Ovary (tissue), 9 donors: Measurements from ENCODE around the gene SYVN1. TPM values are rescaled to one million over a fixed set of nuclear protein-coding genes. Genes with fewer than 3 reads are reported as not detected.

Experiments
- DNase-seq, 5 donors: peaks; one replicate each; pipeline ENCODE4 v3.0.0-alpha.2; 2019 to 2020
- H3K27ac ChIP-seq, 2 donors: fragments of 200-600 bp; one replicate each; pipeline versions ENCODE4 v1.5.1 to v1.8.0; 2019 to 2022
- H3K27me3 ChIP-seq: fragments of 200-600 bp; one replicate; pipeline ENCODE4 v1.8.0; 2022
- H3K36me3 ChIP-seq: fragments of 200-600 bp; sonication (generic); one replicate; pipeline ENCODE4 v1.5.1; 2019
- H3K4me1 ChIP-seq: one replicate; pipeline ENCODE4 v1.8.1; 2013; ENCODE audit warnings: mild to moderate bottlenecking, moderate library complexity; ENCODE audit not compliant: insufficient read depth
- H3K4me3 ChIP-seq: fragments of 200-600 bp; sonication (generic); one replicate; pipeline ENCODE4 v1.5.1; 2017
- H3K9me3 ChIP-seq, 2 donors: fragments of 200-600 bp in 1 of 2; sonication (generic) in 1 of 2; one replicate each; pipeline versions ENCODE4 v1.5.1 to v1.8.1; 2013 to 2019; ENCODE audit warnings: mild to moderate bottlenecking in 1 of 2, moderate library complexity in 1 of 2
- EP300 ChIP-seq: sonication (generic); formaldehyde crosslinking; IDR thresholded peaks from one replicate; pipeline ENCODE4 v1.6.1; 2017; ENCODE audit warnings: antibody characterized with exemption
- POLR2A ChIP-seq: fragments of 450-650 bp; IDR thresholded peaks from one replicate; pipeline ENCODE4 v1.6.1; 2017; ENCODE audit warnings: antibody characterized with exemption, mild to moderate bottlenecking, moderate library complexity
- WGBS, 3 donors: extraction: QIAGEN DNeasy Blood & Tissue Kit in 1 of 3; methylation state at CpG; one replicate each; pipeline versions ENCODE4 v1.1.5 to v1.1.7; 2013 to 2017; 5-methylcytosine and 5-hydroxymethylcytosine counted together
- intact Hi-C, 4 donors: fragments of 100-400 bp; cut with DNase I; formaldehyde crosslinking; loops; one replicate each; pipeline versions ENCODE4 v1.11.0 to v1.15.1; 2022 to 2023
- polyA plus RNA-seq, 2 donors: library from polyadenylated mRNA; stranded (reverse); fragments of 200-250 nt in 1 of 2; fragments of 350-450 nt in 1 of 2; fragmentation: Illumina TruSeq in 1 of 2; extraction: RNeasy Lipid Tissue Mini Kit (QIAGEN cat#74804) in 1 of 2; gene quantifications; one replicate each; pipeline ENCODE4 v1.2.3, GENCODE V29; 2013 to 2014
- total RNA-seq, 7 donors: library from RNA; depleted of rRNA in 2 of 7; stranded (reverse); fragments of >200 nt in 2 of 7; fragmentation: NEBNext Ultra II Directional in 3 of 7; extraction: Animal tissue kit (Norgen Biotek cat#: 25700) in 3 of 7; gene quantifications; one replicate each; pipeline versions ENCODE4 v1.1.0 to v1.2.4, GENCODE V29; 2016 to 2023
- TF ChIP-seq, protein P1 (sequence below), 3 donors: fragments of 450-650 bp in 2 of 3; fragments of 200-600 bp in 1 of 3; IDR thresholded peaks; one replicate each; pipeline versions ENCODE4 v1.5.1 to v1.8.0; 2016 to 2022; ENCODE audit warnings: antibody characterized with exemption in 3 of 3, mild to moderate bottlenecking in 1 of 3
- donor health status: DM: no; HTN: no; CAD: no; lungs with moderate emphysema.
- donor health status: DM: no; HTN: no; CAD: no.
- donor health status: Bipolar disorder and iron deficiency.
- donor health status: DM: yes; HTN: yes; CAD: no.
- donor health status: DM: no; HTN: no; CAD: no.
- donor health status: DM: yes; HTN: yes; CAD: no.

The SYVN1 gene
- total and polyA plus RNA-seq, 9 donors: 21.1 to 73.0 (median 53.3) TPM

DNA sequence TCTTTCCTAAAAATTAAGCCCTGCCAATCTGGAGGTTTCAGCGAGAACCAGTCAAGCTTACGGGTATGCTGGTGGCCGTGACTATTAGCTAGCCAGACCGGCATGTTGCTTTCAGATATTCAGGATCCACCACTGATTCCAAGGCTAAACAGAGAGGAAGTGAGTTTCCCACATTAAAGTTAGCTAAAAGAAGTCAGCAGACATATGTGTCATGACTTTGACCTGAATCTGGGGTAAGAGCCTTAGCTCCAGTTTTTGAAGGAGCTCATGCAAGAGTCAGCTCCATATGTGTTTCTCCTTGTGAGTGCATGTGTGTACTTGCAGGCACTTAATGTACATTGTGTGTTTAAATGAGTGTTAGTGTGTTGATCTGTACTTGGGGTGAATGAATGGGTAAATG is 48.9 kb downstream of the SYVN1 start:
- H3K4me3 ChIP-seq: no peak overlapping the region
- no peaks in the 10 kb centered on the region for H3K27me3 ChIP-seq
- no peak overlapping the region for H3K27ac ChIP-seq
- H3K4me1 ChIP-seq: peaks cover 7% of the 10 kb centered on the region
- no peak for TF ChIP-seq POLR2A
- TF ChIP-seq EP300: no peak
- TF ChIP-seq, protein P1, sequence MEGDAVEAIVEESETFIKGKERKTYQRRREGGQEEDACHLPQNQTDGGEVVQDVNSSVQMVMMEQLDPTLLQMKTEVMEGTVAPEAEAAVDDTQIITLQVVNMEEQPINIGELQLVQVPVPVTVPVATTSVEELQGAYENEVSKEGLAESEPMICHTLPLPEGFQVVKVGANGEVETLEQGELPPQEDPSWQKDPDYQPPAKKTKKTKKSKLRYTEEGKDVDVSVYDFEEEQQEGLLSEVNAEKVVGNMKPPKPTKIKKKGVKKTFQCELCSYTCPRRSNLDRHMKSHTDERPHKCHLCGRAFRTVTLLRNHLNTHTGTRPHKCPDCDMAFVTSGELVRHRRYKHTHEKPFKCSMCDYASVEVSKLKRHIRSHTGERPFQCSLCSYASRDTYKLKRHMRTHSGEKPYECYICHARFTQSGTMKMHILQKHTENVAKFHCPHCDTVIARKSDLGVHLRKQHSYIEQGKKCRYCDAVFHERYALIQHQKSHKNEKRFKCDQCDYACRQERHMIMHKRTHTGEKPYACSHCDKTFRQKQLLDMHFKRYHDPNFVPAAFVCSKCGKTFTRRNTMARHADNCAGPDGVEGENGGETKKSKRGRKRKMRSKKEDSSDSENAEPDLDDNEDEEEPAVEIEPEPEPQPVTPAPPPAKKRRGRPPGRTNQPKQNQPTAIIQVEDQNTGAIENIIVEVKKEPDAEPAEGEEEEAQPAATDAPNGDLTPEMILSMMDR (IDR thresholded peaks at IDR 0.05): no peak
- 86 to 93% (median 88%) methylated on average over 4 of the region's 4 CpGs for WGBS, 3 donors
- no peak for DNase-seq
- H3K9me3 ChIP-seq: no peaks in the 10 kb centered on the region
- intact Hi-C loops: loop anchor here in 1 of 4 donors (5.0 kb wide), 1 partner anchor 73 kb away; the partner anchor contains the start of gene ARL2
- no peaks in the 10 kb centered on the region for H3K36me3 ChIP-seq

DNA sequence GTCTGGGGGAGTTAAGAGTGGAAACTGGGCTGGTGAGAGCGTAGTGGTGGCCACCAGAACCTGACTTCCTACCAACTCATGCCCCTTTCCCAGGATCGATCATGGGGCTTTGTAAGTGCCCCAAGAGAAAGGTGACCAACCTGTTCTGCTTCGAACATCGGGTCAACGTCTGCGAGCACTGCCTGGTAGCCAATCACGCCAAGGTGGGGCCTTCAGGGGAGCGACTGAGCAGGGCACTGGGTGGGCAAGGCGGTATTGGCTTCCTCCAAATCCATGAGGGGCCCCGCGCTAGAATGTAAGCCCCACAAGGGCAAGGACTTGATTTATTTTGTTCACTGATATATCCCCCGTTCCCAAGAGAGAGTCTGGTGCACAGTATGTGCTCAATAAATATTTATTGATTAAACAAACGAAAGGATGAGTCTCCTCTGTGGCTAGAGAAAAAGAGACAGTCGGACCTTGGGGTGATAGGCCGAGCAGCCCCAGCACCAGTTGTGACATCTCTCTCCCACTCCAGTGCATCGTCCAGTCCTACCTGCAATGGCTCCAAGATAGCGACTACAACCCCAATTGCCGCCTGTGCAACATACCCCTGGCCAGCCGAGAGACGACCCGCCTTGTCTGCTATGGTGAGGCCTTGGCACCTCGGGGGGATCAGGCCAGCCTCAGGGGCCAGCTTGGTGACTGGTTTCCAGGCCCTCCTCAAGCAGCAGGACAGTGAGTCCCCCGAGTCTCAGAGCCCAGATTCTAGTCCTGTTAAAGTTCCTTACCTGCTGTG is 49.5 kb downstream of the SYVN1 start:
- 38 to 42% (median 38%) methylated on average over 23 of the region's 23 CpGs for WGBS, 3 donors
- Histone ChIP-seq H3K27me3 (no peaks in the 10 kb centered on the region), H3K4me3 (peak overlapping the region; percentile 77), H3K4me1 (peaks cover 7% of the 10 kb centered on the region), H3K27ac (peak overlapping the region; percentile 75 to 86), H3K9me3 (no peaks in the 10 kb centered on the region), H3K36me3 (no peaks in the 10 kb centered on the region)
- no peak for DNase-seq
- TF ChIP-seq POLR2A (no peak), EP300 (no peak)
- TF ChIP-seq, protein P1 (IDR thresholded peaks at IDR 0.05): no peak
- intact Hi-C loops: loop anchor here in 2 of 4 donors (5.0 kb wide), 2 partner anchors 33 to 72 kb away; partner anchors contain the start of genes ARL2 (in 1 of the 2) and ZNHIT2 (in 1 of the 2)

DNA sequence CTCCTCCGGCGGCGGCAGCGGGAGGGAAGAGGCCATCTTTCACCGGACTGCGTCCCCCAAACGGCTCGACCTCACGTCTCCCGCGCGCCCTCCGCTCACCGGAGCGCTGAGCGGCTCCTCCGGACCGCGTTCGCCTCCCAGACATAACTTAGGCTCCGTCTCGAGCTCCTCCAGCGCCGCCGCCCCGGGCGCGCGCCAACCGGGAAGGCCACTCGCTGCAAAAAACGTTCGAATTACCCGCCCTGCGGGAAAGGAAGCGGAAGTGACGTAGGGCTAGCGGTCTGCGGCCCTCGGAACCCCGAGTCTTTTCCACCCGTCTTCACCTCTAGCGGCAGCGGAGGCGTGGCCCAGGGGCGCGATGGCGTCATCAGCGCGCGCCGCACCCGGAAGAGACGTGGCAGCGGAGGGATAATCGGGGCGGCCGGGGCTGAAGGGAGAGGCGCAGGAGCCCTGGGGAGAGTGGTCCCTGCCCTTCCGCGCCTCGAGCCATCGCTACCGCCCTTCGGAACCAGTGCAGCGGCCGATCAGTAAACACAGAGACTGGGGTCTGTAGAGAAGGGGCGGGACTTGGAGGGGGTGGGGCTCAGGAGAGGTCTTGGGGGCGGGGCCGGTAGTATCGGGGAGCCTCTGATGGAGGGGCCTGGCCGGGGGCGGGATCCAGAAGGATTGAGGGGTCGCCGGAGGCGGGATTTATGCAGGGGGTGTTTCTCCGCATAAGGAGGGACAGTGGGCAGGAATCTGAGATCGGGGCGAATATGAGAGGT is 50.3 kb downstream of the SYVN1 start, which contains the start of the genes CDCA5 and ZFPL1:
Gene CDCA5 (minus strand): TSS at position 207 of the 764 bp plus-strand sequence. CDS start 62 bp downstream, at position 145.
Gene ZFPL1 (plus strand): TSS at position 389 of the 764 bp plus-strand sequence. CDS start 477 bp downstream, outside the sequence.
- peak within 1 kb of the TSS; percentile 77 for H3K4me3 ChIP-seq
- no peaks in the 10 kb centered on the region for H3K9me3 ChIP-seq
- intact Hi-C loops: loop anchor here in 1 of 4 donors (5.0 kb wide), 1 partner anchor 33 kb away; the partner anchor contains the start of gene ZNHIT2
- peak; percentile 92 to 97 (median 95) for DNase-seq
- peak; percentile 75 for TF ChIP-seq POLR2A
- peak; percentile 18 for TF ChIP-seq EP300
- TF ChIP-seq, protein P1 (IDR thresholded peaks at IDR 0.05): no peak
- peaks cover 7% of the 10 kb centered on the region for H3K4me1 ChIP-seq
- H3K36me3 ChIP-seq: no peaks in the 10 kb centered on the region
- H3K27me3 ChIP-seq: no peaks in the 10 kb centered on the region
- WGBS, 3 donors: 0 to 1% (median 1%) methylated on average over 49 to 79 of the region's 79 CpGs
- peak within 1 kb of the TSS; percentile 75 to 86 for H3K27ac ChIP-seq

DNA sequence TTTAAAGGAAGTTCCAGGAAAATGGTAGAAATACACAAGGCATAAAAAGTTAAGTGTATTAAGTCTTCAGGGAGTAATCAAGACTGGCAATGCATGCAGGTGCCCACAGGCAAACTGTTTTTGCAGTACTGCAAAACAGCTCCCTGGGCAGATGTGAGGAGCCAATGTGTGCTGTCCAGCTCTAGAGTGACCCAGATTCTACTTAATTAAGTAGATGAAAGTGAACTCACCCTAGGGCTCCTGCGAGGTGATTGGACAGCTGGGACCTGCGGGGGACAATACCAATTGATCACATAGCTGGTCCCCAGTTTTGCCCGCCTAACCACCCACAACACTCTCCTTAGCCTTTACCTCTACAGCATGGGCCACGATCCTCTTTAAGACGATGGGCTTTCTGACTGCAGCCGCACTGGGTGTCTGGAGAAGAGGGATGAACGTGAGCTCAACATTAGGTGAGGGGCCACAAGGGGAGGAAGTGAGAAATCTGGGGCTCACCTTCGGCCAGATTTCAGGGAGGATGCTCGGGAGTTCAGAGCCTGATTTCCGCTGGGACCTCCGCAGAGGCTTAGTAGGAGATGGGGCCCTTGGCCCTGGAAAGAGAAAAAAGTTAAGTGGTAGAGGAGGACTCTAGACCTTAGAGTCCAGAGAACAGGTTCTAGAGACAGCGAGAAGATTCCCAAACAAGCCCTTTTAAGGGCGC is 51.0 kb downstream of the SYVN1 start:
- TF ChIP-seq POLR2A (no peak), EP300 (no peak)
- TF ChIP-seq, protein P1 (IDR thresholded peaks at IDR 0.05): no peak
- H3K27me3 ChIP-seq: no peaks in the 10 kb centered on the region
- intact Hi-C loops: loop anchor here in 1 of 4 donors (5.0 kb wide), 1 partner anchor 34 kb away; the partner anchor contains the start of gene ZNHIT2
- no peak for DNase-seq
- peak overlapping the region; percentile 77 for H3K4me3 ChIP-seq
- H3K4me1 ChIP-seq: peaks cover 7% of the 10 kb centered on the region
- peak overlapping the region in 1 of 2 donors; percentile 86 for H3K27ac ChIP-seq
- H3K36me3 ChIP-seq: no peaks in the 10 kb centered on the region
- WGBS, 3 donors: 4 to 6% (median 4%) methylated on average over 13 of the region's 13 CpGs
- H3K9me3 ChIP-seq: no peaks in the 10 kb centered on the region
